DOHH2 (cell line): ENCODE data around the gene TPTE.
"Not testable (repeated sequence)": the region's sequence is repeated elsewhere in the genome, so short reads cannot be mapped to it uniquely, and the experiment has no call there.

ENCODE experiments used
- EZH2phosphoT487 ChIP-seq: fragments of 200-600 bp; sonication (generic); IDR thresholded peaks from 2 replicates; pipeline ENCODE4 v1.6.1; 2017; ENCODE audit warnings: borderline replicate concordance, mild to moderate bottlenecking, antibody characterized with exemption, low read length, moderate library complexity, mixed read lengths
- TF ChIP-seq, protein P1 (sequence below): fragments of 200-600 bp; sonication (generic); IDR thresholded peaks from one replicate; pipeline ENCODE4 v1.5.1; 2014; ENCODE audit warnings: antibody characterized with exemption, mild to moderate bottlenecking, low read depth, low read length; ENCODE audit not compliant: poor library complexity, severe bottlenecking

DNA sequence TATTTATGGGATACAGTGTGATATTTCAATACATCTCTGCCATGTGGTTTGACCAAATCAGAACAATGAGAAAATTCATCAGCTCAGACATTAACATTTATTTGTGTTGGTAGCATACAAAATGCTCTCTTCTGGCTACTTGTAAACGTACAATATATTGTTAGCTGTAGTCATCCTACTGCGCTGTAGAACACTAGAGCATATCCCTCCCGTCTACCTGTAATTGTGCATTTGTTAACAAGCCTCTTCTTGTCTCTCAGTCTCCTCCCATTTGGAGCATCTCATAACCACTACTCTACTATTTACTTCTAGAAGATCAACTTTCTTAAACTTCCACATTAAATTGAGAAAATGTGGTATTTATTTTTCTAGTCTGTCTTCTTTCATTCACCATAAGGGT lies 107.9 kb downstream of the TPTE start:
- TF ChIP-seq, protein P1, sequence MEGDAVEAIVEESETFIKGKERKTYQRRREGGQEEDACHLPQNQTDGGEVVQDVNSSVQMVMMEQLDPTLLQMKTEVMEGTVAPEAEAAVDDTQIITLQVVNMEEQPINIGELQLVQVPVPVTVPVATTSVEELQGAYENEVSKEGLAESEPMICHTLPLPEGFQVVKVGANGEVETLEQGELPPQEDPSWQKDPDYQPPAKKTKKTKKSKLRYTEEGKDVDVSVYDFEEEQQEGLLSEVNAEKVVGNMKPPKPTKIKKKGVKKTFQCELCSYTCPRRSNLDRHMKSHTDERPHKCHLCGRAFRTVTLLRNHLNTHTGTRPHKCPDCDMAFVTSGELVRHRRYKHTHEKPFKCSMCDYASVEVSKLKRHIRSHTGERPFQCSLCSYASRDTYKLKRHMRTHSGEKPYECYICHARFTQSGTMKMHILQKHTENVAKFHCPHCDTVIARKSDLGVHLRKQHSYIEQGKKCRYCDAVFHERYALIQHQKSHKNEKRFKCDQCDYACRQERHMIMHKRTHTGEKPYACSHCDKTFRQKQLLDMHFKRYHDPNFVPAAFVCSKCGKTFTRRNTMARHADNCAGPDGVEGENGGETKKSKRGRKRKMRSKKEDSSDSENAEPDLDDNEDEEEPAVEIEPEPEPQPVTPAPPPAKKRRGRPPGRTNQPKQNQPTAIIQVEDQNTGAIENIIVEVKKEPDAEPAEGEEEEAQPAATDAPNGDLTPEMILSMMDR, result not testable (repeated sequence)
- not testable (repeated sequence) for TF ChIP-seq EZH2phosphoT487
